Effector CD4-positive, alpha-beta T cell (primary cell): ENCODE measurements around the gene OR52R1. TPM values are rescaled to one million over a fixed set of nuclear protein-coding genes. Genes with fewer than 3 reads are reported as not detected.
"Not testable (repeated sequence)": the region's sequence is repeated elsewhere in the genome, so short reads cannot be mapped to it uniquely, and the experiment has no call there.

Experiments
- DNase-seq: peaks from one replicate; pipeline ENCODE4 v3.0.0-alpha.2; 2020
- total RNA-seq: gene quantifications from one replicate; lab custom pipeline; 2026; lab: John Stamatoyannopoulos, UW

Gene OR52R1
- not detected for total RNA-seq

GRCh38 chr11:4804280-4804679 lies at the start of gene OR52R1:
Gene OR52R1, minus strand, starts transcription at chr11:4804380. Its CDS starts 0 bp downstream, at chr11:4804380.
- DNase-seq: no peak

- no peak for DNase-seq
These were observed 46.9 kb upstream of the OR52R1 start for GRCh38 chr11:4851033-4851432.

GRCh38 chr11:4848908-4849532 lies 44.8 kb upstream of the OR52R1 start, which contains the start of gene OR51S1:
Gene OR51S1, minus strand, starts transcription at chr11:4849208. Its CDS starts 0 bp downstream, at chr11:4849208.
- no peak for DNase-seq

- DNase-seq: no peak
These were observed 35.8 kb upstream of the OR52R1 start for GRCh38 chr11:4839851-4840549.

- DNase-seq: no peak
These were observed 26.7 kb upstream of the OR52R1 start for GRCh38 chr11:4830909-4831308.

GRCh38 chr11:4830346-4830745 lies 26.2 kb upstream of the OR52R1 start:
- no peak for DNase-seq

- DNase-seq: no peak
These were observed 22.2 kb upstream of the OR52R1 start for GRCh38 chr11:4826425-4826824.

GRCh38 chr11:4825132-4825531 lies 21.0 kb upstream of the OR52R1 start:
- no peak for DNase-seq

GRCh38 chr11:4821021-4821420 lies 16.8 kb upstream of the OR52R1 start, which contains the start of gene OR51F2:
Gene OR51F2, plus strand, starts transcription at chr11:4821321. Its CDS starts 101 bp downstream, at chr11:4821422.
- no peak for DNase-seq

- DNase-seq: no peak
These were observed 5.1 kb upstream of the OR52R1 start for GRCh38 chr11:4809246-4809645.

- DNase-seq: no peak
These were observed 4.3 kb upstream of the OR52R1 start for GRCh38 chr11:4808476-4808875.

- DNase-seq: not testable (repeated sequence)
These were observed 2.9 kb downstream of the OR52R1 start for GRCh38 chr11:4801316-4801715.

GRCh38 chr11:4798427-4799183 lies 5.6 kb downstream of the OR52R1 start:
- DNase-seq: no peak

- no peak for DNase-seq
These were observed 7.0 kb downstream of the OR52R1 start for GRCh38 chr11:4797206-4797605.

- DNase-seq: no peak
These were observed 21.7 kb downstream of the OR52R1 start for GRCh38 chr11:4782454-4782853.

GRCh38 chr11:4769838-4770237 lies 34.3 kb downstream of the OR52R1 start, which contains the start of gene OR51F1:
Gene OR51F1, minus strand, starts transcription at chr11:4769938. Its CDS starts 0 bp downstream, at chr11:4769938.
- DNase-seq: no peak

GRCh38 chr11:4768094-4768493 lies 36.1 kb downstream of the OR52R1 start:
- DNase-seq: no peak

GRCh38 chr11:4766420-4767043 lies 37.6 kb downstream of the OR52R1 start:
- no peak for DNase-seq

- DNase-seq: no peak
These were observed 41.1 kb downstream of the OR52R1 start for GRCh38 chr11:4763096-4763495.
